ENCODE results near the gene ROBO1. TPM values are rescaled to one million over a fixed set of nuclear protein-coding genes. Genes with fewer than 3 reads are reported as not detected.

Gene ROBO1
- total RNA-seq, 1 donor = 69.8 TPM

- H3K4me1 ChIP-seq (ENCODE audit: insufficient read depth, low read length) = peaks cover 17% of the 10 kb centered on the region
- DNase-seq (ENCODE audit: insufficient read length, low spot score, missing footprints) = no peak
- H4K20me1 ChIP-seq (ENCODE audit: insufficient read depth, low read length) = no peaks in the 10 kb centered on the region
- no peaks in the 10 kb centered on the region for H3K79me2 ChIP-seq (ENCODE audit: insufficient read depth, low read length)
- H3K27ac ChIP-seq (ENCODE audit: low read depth, low read length) = no peak overlapping the region
- H3K4me3 ChIP-seq (ENCODE audit: insufficient read depth, low read length) = no peak overlapping the region
- H3K4me2 ChIP-seq (ENCODE audit: insufficient read depth, low read length) = no peak overlapping the region
- no peaks in the 10 kb centered on the region for H3K27me3 ChIP-seq (ENCODE audit: insufficient read depth, low read length)
- no peaks in the 10 kb centered on the region for H3K9me3 ChIP-seq (ENCODE audit: low read depth, low read length)
- H2AFZ ChIP-seq (ENCODE audit: low read length) = no peak overlapping the region
- H3K36me3 ChIP-seq (ENCODE audit: insufficient read depth, low read length) = no peaks in the 10 kb centered on the region
- no peak for TF ChIP-seq CTCF (IDR thresholded peaks at IDR 0.05; ENCODE audit: extremely low read depth, low read depth, low read length)
Measured at GRCh38 chr3:79172241-79172640, 595.6 kb downstream of the ROBO1 start.

- DNase-seq (ENCODE audit: insufficient read length, low spot score, missing footprints) = no peak
- no peaks in the 10 kb centered on the region for H4K20me1 ChIP-seq (ENCODE audit: insufficient read depth, low read length)
- H2AFZ ChIP-seq (ENCODE audit: low read length) = no peak overlapping the region
Measured at GRCh38 chr3:79170021-79170420, 597.8 kb downstream of the ROBO1 start.

GRCh38 chr3:79167651-79168416 lies 600.0 kb downstream of the ROBO1 start:
- no peak overlapping the region for H3K4me3 ChIP-seq (ENCODE audit: insufficient read depth, low read length)
- no peak overlapping the region for H2AFZ ChIP-seq (ENCODE audit: low read length)
- no peaks in the 10 kb centered on the region for H3K36me3 ChIP-seq (ENCODE audit: insufficient read depth, low read length)
- H3K9me3 ChIP-seq (ENCODE audit: low read depth, low read length) = no peaks in the 10 kb centered on the region
- H3K79me2 ChIP-seq (ENCODE audit: insufficient read depth, low read length) = no peaks in the 10 kb centered on the region
- no peak for TF ChIP-seq CTCF (IDR thresholded peaks at IDR 0.05; ENCODE audit: extremely low read depth, low read depth, low read length)
- peak overlapping the region; percentile 63 for H3K4me2 ChIP-seq (ENCODE audit: insufficient read depth, low read length)
- peak; percentile 74 for DNase-seq (ENCODE audit: insufficient read length, low spot score, missing footprints)
- H3K27me3 ChIP-seq (ENCODE audit: insufficient read depth, low read length) = no peaks in the 10 kb centered on the region
- peaks cover 25% of the 10 kb centered on the region for H3K4me1 ChIP-seq (ENCODE audit: insufficient read depth, low read length)
- no peaks in the 10 kb centered on the region for H4K20me1 ChIP-seq (ENCODE audit: insufficient read depth, low read length)
- peak overlapping the region; percentile 79 for H3K27ac ChIP-seq (ENCODE audit: low read depth, low read length)

More at GRCh38 chr3:79170021-79170420, 597.8 kb downstream of the ROBO1 start:
- Histone ChIP-seq H3K79me2 (ENCODE audit: insufficient read depth, low read length) (no peaks in the 10 kb centered on the region), H3K4me3 (ENCODE audit: insufficient read depth, low read length) (no peak overlapping the region), H3K4me2 (ENCODE audit: insufficient read depth, low read length) (no peak overlapping the region), H3K27ac (ENCODE audit: low read depth, low read length) (no peak overlapping the region), H3K9me3 (ENCODE audit: low read depth, low read length) (no peaks in the 10 kb centered on the region), H3K36me3 (ENCODE audit: insufficient read depth, low read length) (no peaks in the 10 kb centered on the region), H3K27me3 (ENCODE audit: insufficient read depth, low read length) (no peaks in the 10 kb centered on the region), H3K4me1 (ENCODE audit: insufficient read depth, low read length) (peaks cover 20% of the 10 kb centered on the region)
- TF ChIP-seq CTCF (IDR thresholded peaks at IDR 0.05; ENCODE audit: extremely low read depth, low read depth, low read length) = no peak

GRCh38 chr3:79162653-79163052 lies 605.1 kb downstream of the ROBO1 start:
- no peak for TF ChIP-seq CTCF (IDR thresholded peaks at IDR 0.05; ENCODE audit: extremely low read depth, low read depth, low read length)
- no peaks in the 10 kb centered on the region for H4K20me1 ChIP-seq (ENCODE audit: insufficient read depth, low read length)
- peak overlapping the region; percentile 23 for H2AFZ ChIP-seq (ENCODE audit: low read length)
- H3K4me2 ChIP-seq (ENCODE audit: insufficient read depth, low read length) = peak overlapping the region; percentile 21
- peaks cover 20% of the 10 kb centered on the region for H3K4me1 ChIP-seq (ENCODE audit: insufficient read depth, low read length)
- no peaks in the 10 kb centered on the region for H3K79me2 ChIP-seq (ENCODE audit: insufficient read depth, low read length)
- no peak overlapping the region for H3K4me3 ChIP-seq (ENCODE audit: insufficient read depth, low read length)
- peak overlapping the region; percentile 34 for H3K27ac ChIP-seq (ENCODE audit: low read depth, low read length)
- DNase-seq (ENCODE audit: insufficient read length, low spot score, missing footprints) = no peak
- no peaks in the 10 kb centered on the region for H3K9me3 ChIP-seq (ENCODE audit: low read depth, low read length)
- H3K36me3 ChIP-seq (ENCODE audit: insufficient read depth, low read length) = no peaks in the 10 kb centered on the region
- no peaks in the 10 kb centered on the region for H3K27me3 ChIP-seq (ENCODE audit: insufficient read depth, low read length)
